IPS-18a (cell line): ENCODE data around the gene PGLYRP4.

Experiments used
- H3K27ac ChIP-seq: one replicate; pipeline ENCODE4 v1.5.1; 2013; ENCODE audit warnings: low read length
- H3K27me3 ChIP-seq: one replicate; pipeline ENCODE4 v1.6.1; 2013; ENCODE audit warnings: mild to moderate bottlenecking, low read length; ENCODE audit not compliant: control insufficient read depth, insufficient read depth
- H3K36me3 ChIP-seq: one replicate; pipeline ENCODE4 v1.6.1; 2013; ENCODE audit warnings: low read depth, low read length; ENCODE audit not compliant: control insufficient read depth
- H3K4me1 ChIP-seq: one replicate; pipeline ENCODE4 v1.6.1; 2013; ENCODE audit warnings: low read depth, low read length; ENCODE audit not compliant: control insufficient read depth
- H3K4me3 ChIP-seq: one replicate; pipeline ENCODE4 v1.5.1; 2013; ENCODE audit warnings: low read length
- H3K9ac ChIP-seq: one replicate; pipeline ENCODE4 v1.6.1; 2013; ENCODE audit warnings: mild to moderate bottlenecking, low read length, moderate library complexity
- H3K9me3 ChIP-seq: one replicate; pipeline ENCODE4 v1.6.1; 2013; ENCODE audit warnings: low read depth, low read length; ENCODE audit not compliant: control insufficient read depth

Gene PGLYRP4

DNA sequence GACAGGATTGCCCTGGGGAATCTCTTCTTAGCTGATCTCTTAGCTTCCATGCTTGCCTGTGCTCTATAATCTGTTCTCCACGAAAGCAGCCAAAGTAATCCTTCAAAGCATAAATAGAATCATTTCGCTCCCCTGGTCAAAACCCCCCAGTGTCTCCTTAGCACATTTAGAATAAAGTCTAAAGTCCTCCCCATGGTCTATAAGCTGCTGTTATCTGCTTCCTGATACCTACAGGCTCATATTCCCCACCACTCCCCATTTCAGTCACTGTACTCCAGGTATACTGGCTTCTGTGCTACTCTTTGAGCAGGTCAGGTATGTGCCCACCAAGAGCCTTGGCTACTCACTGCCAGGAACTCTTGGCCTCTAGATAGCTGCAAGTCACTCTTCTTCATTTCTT is 23.9 kb upstream of the PGLYRP4 start:
- H3K27me3 ChIP-seq = no peaks in the 10 kb centered on the region
- H3K9me3 ChIP-seq = no peaks in the 10 kb centered on the region
- no peak overlapping the region for H3K4me3 ChIP-seq
- no peak overlapping the region for H3K27ac ChIP-seq
- H3K9ac ChIP-seq = no peak overlapping the region
- H3K36me3 ChIP-seq = no peaks in the 10 kb centered on the region
- no peaks in the 10 kb centered on the region for H3K4me1 ChIP-seq

DNA sequence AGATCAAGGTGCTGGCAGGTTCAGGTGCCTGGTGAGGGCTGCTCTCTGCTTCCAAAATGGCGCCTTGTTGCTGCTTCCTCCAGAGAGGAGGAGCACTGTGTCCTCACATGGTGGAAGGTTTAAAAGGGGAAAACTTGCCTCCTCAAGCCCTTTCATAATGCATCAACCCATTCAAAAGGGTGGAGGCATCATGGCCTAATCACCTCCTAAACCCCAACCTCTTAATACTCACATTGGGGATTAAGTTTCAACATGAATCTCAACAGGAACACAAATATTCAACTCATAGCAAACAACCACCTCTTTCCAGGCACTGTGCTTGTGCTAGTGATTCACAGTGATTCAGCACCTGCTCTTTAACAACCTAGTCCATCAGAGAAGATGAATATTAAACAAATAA is 22.6 kb upstream of the PGLYRP4 start:
- no peaks in the 10 kb centered on the region for H3K36me3 ChIP-seq
- H3K4me1 ChIP-seq = no peaks in the 10 kb centered on the region
- no peaks in the 10 kb centered on the region for H3K27me3 ChIP-seq
- H3K9ac ChIP-seq = no peak overlapping the region
- H3K9me3 ChIP-seq = no peaks in the 10 kb centered on the region
- no peak overlapping the region for H3K4me3 ChIP-seq
- H3K27ac ChIP-seq = no peak overlapping the region

DNA sequence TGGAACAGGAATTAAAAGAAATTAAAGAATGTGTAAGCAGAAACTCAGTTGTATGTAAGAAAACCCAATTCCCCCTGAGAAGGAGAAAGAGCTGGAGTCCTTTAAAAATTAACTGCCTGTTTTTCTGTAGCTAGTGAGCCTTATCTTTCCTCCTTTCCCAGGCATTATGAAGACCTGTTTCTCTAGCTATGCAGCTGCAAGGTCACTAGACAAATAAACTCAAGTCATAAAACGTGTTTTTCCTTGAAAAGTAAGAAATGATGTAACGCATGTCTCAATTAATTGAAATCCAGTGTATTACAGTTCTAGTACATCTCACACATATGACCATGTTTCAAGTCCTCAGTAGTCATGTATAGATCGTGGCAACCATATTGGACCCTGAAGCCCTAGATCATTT is 21.5 kb upstream of the PGLYRP4 start:
- no peaks in the 10 kb centered on the region for H3K36me3 ChIP-seq
- H3K9me3 ChIP-seq = no peaks in the 10 kb centered on the region
- H3K4me1 ChIP-seq = no peaks in the 10 kb centered on the region
- no peak overlapping the region for H3K4me3 ChIP-seq
- H3K9ac ChIP-seq = no peak overlapping the region
- no peak overlapping the region for H3K27ac ChIP-seq
- no peaks in the 10 kb centered on the region for H3K27me3 ChIP-seq

DNA sequence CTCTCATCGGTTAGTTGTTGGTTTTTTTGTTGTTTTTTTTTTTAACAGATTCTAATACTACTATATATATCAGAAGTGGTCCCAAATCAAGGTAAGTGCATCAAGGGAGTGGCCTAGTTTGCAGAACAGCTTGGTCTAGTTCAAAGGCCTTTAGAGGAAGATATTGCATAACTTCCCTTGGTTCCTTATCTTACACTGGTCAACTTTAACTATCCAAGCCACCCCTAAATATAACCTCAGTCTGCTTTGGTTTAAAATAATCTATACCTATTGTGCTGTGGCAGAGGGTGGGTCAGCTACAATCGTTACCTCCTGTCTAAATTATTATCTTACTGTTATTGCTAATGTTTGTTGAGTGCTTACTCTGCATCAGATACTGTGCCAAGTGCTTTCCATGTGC is 19.9 kb upstream of the PGLYRP4 start:
- no peaks in the 10 kb centered on the region for H3K4me1 ChIP-seq

DNA sequence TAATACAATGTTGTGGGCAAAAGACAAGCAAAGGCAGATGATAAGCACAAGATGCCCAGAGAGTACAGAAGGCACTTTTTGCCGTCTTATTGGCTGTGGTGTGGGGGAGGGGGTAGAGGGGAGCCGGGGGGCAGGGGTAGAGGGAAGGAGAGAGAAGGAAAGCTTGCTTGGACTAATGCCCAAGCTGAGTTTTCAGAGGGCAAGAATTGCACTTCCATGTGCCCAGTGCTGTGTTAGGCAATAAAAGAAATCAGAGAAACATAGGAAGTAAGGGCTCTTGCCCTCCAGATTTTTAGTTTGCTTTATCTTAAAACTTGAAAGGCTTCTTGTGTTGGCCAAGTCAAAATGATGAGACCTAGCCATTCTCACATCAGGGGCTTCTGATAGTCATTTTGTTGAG is 18.4 kb upstream of the PGLYRP4 start:
- H3K27me3 ChIP-seq = no peaks in the 10 kb centered on the region
- H3K4me3 ChIP-seq = no peak overlapping the region
- H3K9me3 ChIP-seq = no peaks in the 10 kb centered on the region
- H3K4me1 ChIP-seq = no peaks in the 10 kb centered on the region
- no peak overlapping the region for H3K27ac ChIP-seq
- no peak overlapping the region for H3K9ac ChIP-seq
- no peaks in the 10 kb centered on the region for H3K36me3 ChIP-seq

More for the DNA sequence above, 19.9 kb upstream of the PGLYRP4 start:
- no peaks in the 10 kb centered on the region for H3K27me3 ChIP-seq
- no peaks in the 10 kb centered on the region for H3K36me3 ChIP-seq
- H3K4me3 ChIP-seq = no peak overlapping the region
- no peaks in the 10 kb centered on the region for H3K9me3 ChIP-seq
- no peak overlapping the region for H3K27ac ChIP-seq
- no peak overlapping the region for H3K9ac ChIP-seq

DNA sequence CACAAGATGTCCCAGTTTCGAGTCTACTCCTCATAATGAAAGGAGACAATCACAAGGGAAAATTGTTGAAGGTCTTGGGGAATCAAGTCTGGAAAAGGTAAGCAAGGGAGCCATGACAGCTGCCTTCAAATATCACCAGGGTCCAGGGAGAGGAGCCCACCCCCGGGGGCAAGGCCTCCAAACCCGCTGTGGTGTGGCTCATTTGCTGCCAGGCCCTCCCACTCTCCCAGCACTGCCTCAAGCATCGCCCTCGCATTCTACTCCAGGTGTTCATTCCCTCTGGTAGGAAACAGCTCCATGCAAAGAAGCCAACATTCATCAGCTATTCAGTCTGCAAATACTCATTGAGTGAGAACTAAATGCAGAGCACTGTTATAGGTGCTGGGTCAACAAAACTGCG is 17.6 kb upstream of the PGLYRP4 start:
- no peak overlapping the region for H3K9ac ChIP-seq
- no peaks in the 10 kb centered on the region for H3K4me1 ChIP-seq
- H3K27me3 ChIP-seq = no peaks in the 10 kb centered on the region
- H3K9me3 ChIP-seq = no peaks in the 10 kb centered on the region
- no peak overlapping the region for H3K4me3 ChIP-seq
- H3K36me3 ChIP-seq = no peaks in the 10 kb centered on the region
- H3K27ac ChIP-seq = no peak overlapping the region

DNA sequence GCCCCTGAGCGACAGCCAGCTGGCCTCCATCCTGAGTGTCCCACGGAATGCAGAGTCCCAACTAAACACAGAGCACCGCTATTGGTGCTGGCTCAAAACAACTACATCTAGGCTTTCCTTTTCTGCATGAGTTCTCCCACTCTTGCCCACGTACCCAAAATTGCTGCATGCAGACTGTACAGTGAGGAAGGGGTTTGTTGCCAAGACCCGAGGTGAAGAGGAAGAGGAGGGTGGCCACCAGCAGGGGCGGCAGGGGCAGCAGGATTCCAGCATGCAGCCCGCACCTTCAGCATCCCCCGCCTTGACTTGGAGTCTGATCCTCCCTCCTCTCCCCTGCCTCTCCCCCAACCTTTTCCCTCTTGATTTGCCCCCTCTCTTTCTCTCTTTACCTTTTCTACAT is 17.1 kb upstream of the PGLYRP4 start:
- H3K4me3 ChIP-seq = no peak overlapping the region
- H3K36me3 ChIP-seq = no peaks in the 10 kb centered on the region
- no peaks in the 10 kb centered on the region for H3K27me3 ChIP-seq
- H3K9ac ChIP-seq = no peak overlapping the region
- H3K9me3 ChIP-seq = no peaks in the 10 kb centered on the region
- no peaks in the 10 kb centered on the region for H3K4me1 ChIP-seq
- H3K27ac ChIP-seq = no peak overlapping the region

DNA sequence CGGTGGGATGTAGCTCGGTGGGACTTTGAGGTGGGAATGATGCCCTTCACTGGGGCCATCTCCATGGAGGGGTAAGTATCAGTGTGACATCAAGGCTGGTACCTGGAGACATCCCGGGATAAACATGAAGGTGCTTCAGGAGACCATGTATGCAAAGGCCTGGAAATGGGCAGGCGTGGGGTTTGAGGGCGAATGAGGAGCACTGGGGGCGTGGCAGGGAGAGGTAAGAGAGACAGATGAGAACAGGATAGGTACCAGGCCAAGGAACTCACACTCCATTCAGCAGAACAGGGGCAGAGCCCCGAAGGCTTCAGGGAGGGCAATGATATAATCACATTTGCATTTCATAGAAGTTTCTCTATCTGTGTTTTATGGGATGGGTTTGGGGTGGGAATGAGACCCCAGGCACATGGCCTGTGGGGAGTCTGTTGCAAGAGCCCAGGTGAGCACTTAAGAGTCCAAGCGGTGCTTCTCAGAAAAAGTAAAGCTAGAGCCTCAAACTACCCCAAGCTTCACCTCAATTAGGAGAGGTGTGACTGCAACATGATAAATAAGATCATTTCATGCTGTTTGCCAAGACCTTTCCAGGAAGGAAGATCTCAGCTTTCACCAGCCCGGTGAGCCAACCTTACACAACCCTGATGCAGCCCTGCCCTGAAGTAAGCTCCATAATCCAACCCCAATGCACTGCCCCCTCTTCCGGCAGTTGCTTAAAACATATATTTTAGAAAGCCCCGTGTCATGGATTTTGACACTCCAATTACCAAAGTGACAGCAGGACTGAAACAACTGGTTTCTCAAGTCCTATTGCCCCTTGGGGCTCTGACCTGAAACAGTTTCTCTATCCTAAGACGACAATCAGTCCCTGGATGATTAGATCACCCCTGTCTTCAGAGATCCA is 16.4 kb upstream of the PGLYRP4 start:
- H3K9me3 ChIP-seq = no peaks in the 10 kb centered on the region

DNA sequence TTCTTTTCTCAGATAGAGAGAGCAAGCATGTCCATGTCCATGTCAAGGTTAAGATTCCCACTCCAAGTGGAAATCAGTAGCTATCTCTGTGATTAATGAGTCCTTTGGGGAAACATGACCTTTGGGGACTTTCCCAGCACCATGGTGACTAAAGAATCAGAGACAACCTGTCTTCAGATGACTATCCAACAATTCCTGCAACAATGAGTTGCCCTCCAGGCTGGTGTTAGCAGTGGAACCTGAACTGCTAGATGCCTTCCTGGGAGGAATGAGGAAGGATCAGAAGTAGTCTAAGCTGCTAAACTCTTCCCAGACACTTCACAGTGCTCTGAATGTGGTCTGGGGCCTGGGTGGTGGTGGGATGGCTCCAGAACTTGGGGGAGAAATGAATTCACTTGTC is 15.5 kb upstream of the PGLYRP4 start:
- Histone ChIP-seq H3K27ac (no peak overlapping the region), H3K4me1 (no peaks in the 10 kb centered on the region), H3K9ac (no peak overlapping the region)

More for the DNA sequence above, 16.4 kb upstream of the PGLYRP4 start:
- no peaks in the 10 kb centered on the region for H3K27me3 ChIP-seq
- H3K4me1 ChIP-seq = no peaks in the 10 kb centered on the region
- no peak overlapping the region for H3K4me3 ChIP-seq
- H3K27ac ChIP-seq = no peak overlapping the region
- H3K9ac ChIP-seq = no peak overlapping the region
- no peaks in the 10 kb centered on the region for H3K36me3 ChIP-seq

DNA sequence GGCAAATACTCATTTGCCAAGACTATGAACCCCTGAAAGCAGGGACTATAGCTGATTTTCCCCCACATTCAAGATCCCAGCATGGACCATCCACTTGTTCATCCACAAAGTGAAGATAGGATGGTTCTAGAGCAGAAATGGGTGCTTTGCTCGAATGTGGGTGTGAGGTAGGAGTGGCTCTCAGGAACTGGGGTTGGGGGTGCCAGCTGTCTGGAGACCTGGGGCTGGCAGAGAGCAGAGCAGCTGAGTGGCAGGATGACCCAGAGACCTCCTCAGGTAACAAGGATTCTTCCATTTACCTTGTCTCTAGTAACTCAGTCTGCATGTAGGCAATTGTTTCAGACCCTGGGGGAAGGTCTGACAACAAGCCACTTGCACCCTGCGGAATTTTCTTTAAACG is 15.0 kb upstream of the PGLYRP4 start:
- Histone ChIP-seq H3K27me3 (no peaks in the 10 kb centered on the region), H3K4me3 (no peak overlapping the region), H3K9me3 (no peaks in the 10 kb centered on the region), H3K4me1 (no peaks in the 10 kb centered on the region), H3K27ac (no peak overlapping the region), H3K9ac (no peak overlapping the region), H3K36me3 (no peaks in the 10 kb centered on the region)

More for the DNA sequence above, 15.5 kb upstream of the PGLYRP4 start:
- Histone ChIP-seq H3K27me3 (no peaks in the 10 kb centered on the region), H3K36me3 (no peaks in the 10 kb centered on the region), H3K9me3 (no peaks in the 10 kb centered on the region), H3K4me3 (no peak overlapping the region)

DNA sequence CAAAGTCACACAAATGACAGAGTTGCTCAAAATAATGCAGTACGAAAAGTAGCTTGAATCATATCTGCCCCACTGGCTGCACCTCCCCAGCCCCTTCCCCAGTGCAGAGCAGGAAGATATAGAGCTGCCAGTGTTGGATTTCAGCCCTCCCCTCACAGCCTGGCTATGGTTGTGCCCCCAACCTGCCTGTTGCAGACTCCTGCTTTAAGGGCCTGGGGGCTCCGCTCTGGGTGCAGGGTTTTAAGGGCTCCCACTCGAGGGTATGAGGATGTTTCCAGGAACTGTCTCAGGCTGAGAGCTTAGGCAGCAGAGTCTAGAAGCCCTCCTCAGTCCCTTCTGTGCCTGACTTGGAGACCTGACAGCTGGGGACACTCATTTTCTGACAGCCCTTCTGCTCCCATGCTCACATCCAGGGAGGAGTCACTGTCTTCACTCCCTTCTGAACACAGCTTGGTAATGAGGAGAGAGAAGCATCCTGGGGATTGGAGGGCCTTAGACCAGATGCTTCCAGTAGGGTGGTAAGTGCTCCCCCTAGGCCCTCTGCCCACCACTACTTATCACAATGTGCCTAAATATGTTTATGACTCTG is 13.6 kb upstream of the PGLYRP4 start:
- no peaks in the 10 kb centered on the region for H3K4me1 ChIP-seq
- H3K36me3 ChIP-seq = no peaks in the 10 kb centered on the region
- H3K9me3 ChIP-seq = no peaks in the 10 kb centered on the region
- no peak overlapping the region for H3K27ac ChIP-seq
- H3K9ac ChIP-seq = no peak overlapping the region
- H3K4me3 ChIP-seq = no peak overlapping the region
- H3K27me3 ChIP-seq = no peaks in the 10 kb centered on the region
